T-helper 2 cell (primary cell): ENCODE measurements around the gene HOXB4.

Experiments
- DNase-seq, 5 experiments: peaks; one replicate each; pipeline versions ENCODE4 v3.0.0 to v3.0.0-alpha.2; 2012 to 2022

Gene HOXB4

GRCh38 chr17:48601207-48601538, 23.0 kb upstream of the HOXB4 start:
- no peak for DNase-seq

DNA sequence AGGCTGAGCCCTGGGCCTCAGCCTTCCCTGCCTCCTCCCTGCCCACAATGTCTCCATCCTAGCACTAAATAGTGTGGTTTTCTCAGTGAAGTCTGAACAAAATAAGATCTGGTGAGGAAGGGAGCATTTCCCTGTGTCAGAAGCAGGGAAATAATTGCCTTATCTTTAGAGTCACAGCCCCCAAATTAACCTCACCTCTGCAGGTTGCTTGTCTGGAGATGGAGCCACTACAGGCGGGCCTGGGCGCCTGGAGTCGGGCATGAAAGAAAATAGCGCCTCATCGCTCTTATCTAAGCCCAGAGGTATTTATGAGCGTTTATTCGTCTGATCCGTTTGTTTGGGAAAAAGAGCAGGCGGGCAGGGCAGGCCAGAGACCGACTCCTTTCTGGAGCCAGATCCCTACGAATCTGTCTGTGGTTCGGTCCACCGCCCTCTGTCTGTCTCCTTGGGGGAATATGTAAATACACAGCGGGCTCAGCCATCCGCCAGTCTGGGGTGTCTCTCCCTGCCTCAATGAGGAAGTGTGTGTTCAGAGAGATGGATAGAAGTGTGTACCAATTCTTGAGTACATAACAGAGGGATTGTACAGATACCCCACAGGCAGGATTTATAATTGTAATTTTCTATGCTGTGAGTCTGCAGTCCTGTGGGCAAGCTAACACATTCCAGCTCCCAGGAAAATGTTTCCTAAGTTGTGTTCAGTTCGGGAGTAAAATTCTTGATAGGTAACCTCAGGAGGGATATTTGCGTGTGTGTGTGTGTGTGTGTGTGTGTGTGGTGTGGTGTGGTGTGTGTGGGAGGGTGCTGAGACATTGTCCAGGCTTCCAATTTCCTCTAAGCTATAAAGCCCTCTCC, 22.3 kb upstream of the HOXB4 start:
- no peak for DNase-seq

DNA sequence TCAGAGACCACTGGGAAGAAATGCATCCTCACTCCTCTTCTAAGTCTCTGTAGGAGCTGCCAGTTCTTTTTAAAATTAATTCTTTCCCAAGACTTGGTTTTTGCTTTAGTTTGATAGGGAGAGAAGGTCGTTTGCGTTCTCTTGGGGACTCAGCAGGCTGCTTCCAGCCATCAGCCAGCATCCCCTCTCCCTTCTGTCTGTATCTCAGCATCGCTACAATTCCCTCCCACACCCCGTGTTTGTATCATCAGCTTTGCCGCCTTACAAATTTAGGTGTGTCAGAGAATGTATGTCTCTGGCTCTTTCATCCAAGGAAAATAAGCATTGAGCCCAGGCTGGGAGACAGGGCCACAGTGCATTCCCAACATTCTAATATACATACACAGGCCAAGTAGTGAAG, 21.2 kb upstream of the HOXB4 start:
- DNase-seq = no peak

GRCh38 chr17:48598736-48599135, 20.6 kb upstream of the HOXB4 start:
- DNase-seq = no peak

DNA sequence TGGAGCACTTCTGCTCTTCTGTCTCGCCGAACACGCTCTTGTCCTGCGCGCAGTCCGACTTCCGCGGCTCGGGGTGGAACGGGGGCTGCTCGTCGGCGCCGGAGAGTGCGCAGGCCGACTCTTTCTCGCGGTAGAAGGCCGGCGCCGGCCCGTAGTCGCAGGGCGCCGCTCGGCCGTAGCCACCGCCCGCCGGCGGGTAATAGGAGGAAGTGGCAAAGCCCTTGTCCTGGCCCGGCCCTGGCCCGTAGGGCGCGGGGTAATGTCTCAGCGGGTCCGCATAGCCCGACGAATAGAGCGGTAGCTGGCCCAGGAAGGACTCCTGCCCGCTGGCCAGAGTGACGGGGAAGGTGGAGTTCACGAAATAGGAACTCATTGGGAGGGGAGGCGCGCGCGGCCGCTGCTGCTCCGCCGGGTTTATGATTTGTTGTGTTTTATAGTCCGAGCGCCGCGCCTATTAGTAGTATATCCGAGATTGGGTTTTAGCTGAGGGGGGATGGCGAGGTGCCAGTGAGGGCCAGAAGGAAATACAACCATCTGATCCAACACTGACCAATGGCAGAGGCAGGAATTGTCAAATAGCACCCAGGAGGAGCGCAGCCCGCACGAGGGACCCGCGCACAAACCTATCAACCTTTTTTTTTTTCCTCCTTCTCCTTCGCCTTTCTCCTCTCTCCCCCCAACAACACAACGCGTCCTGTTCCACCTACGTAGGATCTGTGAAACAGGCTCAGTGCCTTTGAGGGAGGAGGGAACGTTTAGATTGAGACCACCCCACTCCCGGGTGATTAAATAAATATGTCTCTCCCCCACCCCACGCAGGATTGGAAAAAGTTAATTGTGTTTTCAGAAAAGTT, 19.9 kb upstream of the HOXB4 start:
- peak in 1 of 5 experiments; percentile 57 for DNase-seq

DNA sequence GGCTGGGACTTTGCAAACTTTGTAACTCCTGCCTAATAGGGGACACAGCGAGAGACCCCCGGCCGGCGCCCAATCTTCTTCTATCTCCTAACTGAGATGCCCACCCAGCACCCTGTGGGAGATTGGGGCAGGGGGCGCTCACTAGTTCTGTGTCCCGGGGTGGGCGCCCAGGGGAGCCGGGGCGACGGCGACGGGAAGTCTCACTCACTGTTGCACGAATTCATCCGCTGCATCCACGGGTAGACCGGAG, 19.3 kb upstream of the HOXB4 start:
- peak in 1 of 5 experiments; percentile 20 for DNase-seq

DNA sequence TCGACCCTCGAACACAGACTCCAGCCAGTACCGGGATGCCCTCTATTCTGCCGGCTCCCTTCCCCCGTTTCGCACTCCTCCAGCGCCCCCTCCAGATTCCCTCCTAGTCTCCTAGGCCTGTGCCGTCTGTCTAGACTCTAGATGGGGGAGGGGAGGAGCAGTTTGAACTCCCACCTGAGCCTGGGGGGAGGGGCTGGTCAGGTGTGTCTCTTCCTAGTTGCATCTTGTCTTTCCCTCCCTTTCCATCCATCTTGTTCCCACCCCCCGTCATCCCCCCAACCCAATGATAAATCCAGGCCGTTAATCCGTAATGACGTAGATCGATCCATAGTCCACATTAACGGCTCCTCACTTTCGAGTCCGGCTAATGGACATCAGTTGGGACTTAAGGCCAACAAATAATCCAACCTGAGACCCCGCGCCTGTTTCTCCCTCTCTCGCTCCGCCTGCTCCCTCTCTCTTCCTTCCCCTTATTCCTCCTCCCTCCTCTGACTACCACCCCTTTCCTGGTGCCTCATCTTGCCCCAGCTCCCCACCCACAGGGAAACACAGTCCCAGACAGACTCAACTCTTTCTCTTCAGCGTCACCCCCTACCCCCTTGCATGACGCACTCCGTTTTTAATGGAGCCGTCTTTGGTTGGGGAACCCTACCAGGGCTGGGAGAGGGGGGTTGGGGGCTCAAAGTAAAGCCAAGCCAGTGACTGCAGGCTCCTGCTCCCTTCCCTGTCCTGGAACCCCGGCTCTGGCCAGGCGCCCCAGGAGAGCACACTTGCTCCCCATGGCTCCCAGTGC, 18.8 kb upstream of the HOXB4 start:
- DNase-seq = no peak

GRCh38 chr17:48596000-48596734, 18.0 kb upstream of the HOXB4 start:
- DNase-seq = peak in 1 of 5 experiments; percentile 57

- DNase-seq = no peak
Measured at GRCh38 chr17:48595278-48595999, 17.3 kb upstream of the HOXB4 start.

GRCh38 chr17:48594538-48595277, 16.6 kb upstream of the HOXB4 start:
- no peak for DNase-seq

DNA sequence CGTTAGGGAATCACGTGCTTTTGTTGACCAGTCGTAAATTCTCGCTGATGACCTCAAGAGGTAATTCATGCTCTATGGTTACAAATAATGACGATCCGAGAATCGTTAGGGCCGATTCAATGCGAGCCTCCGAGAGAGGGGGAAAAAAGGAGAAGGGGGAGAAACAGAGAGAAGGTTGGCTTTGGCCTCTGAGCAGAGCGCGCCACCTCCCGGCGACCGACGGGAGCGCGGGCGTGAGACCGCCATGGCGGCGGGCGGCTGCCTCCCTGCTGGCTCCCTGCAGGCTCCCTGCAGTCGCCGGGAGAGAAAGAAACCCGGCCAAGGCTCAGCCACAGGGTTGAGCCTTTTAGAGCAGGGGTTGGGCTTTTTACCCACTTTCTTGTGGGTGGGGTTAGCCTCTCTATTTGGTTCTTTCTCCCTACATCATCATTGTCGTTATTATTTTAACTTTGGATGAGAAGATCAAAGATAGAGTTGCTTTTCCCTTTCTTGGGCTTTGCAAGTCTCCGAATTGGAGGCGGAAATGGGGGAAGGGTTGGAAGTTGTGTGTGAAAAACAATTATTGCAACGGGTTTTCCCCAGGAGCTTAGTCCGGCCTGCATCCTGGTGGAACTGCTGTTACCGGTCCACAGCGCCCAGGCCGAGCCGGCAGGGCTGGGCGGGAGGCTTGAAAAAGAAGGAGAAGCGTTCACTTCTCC, 15.8 kb upstream of the HOXB4 start:
- DNase-seq = peak; percentile 66 to 79 (median 71)

DNA sequence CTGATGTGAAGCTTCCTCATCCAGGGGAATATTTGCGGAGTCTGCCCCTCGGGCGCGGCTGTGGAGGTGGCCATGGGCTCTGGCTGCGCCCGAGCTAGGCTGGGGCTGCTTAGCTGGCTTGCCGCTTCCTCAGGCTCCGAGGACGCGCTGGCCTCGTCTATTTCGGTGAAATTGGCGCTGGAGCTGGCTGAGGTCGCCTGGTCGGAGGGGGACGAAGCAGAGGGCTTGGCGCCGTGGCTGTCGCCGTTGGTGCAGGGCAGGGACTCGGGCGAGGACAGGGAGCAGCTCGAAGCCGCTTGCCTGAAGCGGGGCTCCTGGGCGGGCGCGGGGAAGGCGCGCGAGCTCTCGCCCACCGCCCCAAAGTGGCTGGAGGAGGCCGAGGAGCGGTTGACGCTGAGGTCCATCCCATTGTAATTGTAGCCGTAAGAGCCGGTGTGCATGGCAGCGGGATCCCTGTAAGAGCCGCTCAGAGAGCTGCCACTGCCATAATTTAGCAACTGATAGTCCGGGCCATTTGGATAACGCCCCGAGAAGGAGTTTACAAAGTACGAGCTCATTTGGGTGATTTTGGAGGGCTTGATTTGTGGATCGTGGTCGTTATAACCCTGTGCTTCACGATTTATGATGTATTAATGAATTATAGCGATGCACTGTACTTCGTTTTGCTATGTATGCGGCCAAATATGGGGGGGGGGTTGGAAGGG, 15.1 kb upstream of the HOXB4 start, which contains the start of gene HOXB5:
HOXB5 (minus strand) TSS at position 654 of the 704 bp plus-strand sequence; CDS start at position 557, 97 bp downstream.
- DNase-seq = peak in 1 of 5 experiments; percentile 44

GRCh38 chr17:48592577-48592976, 14.4 kb upstream of the HOXB4 start:
- no peak for DNase-seq

DNA sequence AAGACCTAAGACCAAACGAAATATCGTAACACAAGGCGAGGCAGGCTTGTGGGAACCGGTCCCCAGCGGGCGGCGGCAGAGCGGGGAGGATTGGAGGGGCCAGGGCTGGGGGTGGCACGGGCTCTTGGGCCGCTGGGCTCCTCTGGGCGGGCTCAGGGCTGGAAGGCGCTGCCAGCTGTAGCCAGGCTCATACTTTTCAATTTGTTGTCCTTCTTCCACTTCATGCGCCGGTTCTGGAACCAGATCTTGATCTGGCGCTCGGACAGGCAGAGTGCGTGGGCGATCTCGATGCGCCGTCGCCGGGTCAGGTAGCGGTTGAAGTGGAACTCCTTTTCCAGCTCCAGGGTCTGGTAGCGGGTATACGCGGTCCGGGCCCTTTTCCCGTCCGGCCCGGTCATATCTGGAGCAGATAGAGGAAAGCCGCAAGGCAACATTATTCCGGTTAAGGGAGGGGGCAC, 13.9 kb upstream of the HOXB4 start:
- DNase-seq = no peak

- DNase-seq = no peak
Measured at GRCh38 chr17:48591255-48592056, 13.3 kb upstream of the HOXB4 start.

GRCh38 chr17:48590607-48591161, 12.5 kb upstream of the HOXB4 start:
- no peak for DNase-seq

DNA sequence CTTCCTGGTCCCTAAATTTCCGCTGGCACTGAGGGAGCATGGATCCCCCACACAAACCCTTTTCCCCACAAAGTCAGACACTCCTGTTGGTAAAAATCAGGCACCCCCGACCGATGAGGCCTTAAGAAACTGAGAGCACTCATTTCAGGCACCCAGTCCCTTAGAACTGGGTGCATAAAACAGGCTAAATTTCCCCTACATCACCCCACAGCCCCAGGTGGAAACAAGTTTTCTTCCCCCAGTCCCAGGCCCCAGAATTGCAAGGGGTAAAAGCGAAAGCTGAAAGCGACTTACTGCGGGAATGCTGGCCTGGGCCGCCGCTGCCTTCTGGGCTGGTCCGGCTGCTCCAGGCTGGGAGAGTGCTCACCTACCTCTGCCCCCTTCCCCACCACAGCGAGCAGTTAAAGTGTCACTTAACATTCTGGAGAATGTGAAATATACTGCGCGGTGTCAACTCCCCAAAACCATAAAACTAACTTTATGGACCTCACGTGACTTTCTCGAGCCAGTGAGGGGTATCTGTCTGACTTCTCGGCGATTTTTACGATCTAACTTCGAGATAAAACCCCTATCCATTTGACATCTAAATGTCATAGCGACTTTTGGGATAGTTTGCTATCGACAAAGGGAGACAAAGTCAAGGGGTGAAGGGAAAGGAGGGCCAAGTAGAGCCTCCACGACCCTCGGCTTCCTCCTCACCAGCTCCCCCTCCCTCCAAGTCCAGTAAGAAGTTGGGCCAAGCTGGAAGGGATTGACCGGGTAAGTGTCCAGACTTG, 11.9 kb upstream of the HOXB4 start, which contains the start of gene HOXB3:
HOXB3 (minus strand) TSS at position 411 of the 776 bp plus-strand sequence. CDS start 37,767 bp downstream, outside the sequence.
- DNase-seq = no peak
